Mesenchymal stem cell (in vitro differentiated cells and primary cell): ENCODE data around the gene MECP2.
A peak's percentile ranks its signal among the peaks of the same experiment; 100 is the strongest.

Experiments used
- DNase-seq: peaks from one replicate; pipeline ENCODE4 v3.0.0-alpha.2; 2013
- H2AFZ ChIP-seq: one replicate; pipeline ENCODE4 v1.6.1; 2013; ENCODE audit warnings: low read depth, mild to moderate bottlenecking, control low read depth, inconsistent platforms, low read length, moderate library complexity
- H2AK5ac ChIP-seq: 2 replicates; pipeline ENCODE4 v1.6.1; 2013; ENCODE audit warnings: low read length, moderate library complexity, mild to moderate bottlenecking, inconsistent platforms; ENCODE audit not compliant: severe bottlenecking
- H2BK120ac ChIP-seq: one replicate; pipeline ENCODE4 v1.6.1; 2013; ENCODE audit warnings: low read depth, mild to moderate bottlenecking, inconsistent platforms, low read length, moderate library complexity
- H2BK12ac ChIP-seq, 2 experiments: one replicate each; pipeline ENCODE4 v1.6.1; 2013; ENCODE audit warnings: inconsistent platforms in 2 of 2, low read length in 2 of 2, mild to moderate bottlenecking in 2 of 2, moderate library complexity in 2 of 2, control low read depth in 1 of 2
- H2BK15ac ChIP-seq: one replicate; pipeline ENCODE4 v1.6.1; 2013; ENCODE audit warnings: mild to moderate bottlenecking, low read depth, inconsistent platforms; ENCODE audit not compliant: poor library complexity, severe bottlenecking
- H2BK5ac ChIP-seq: 2 replicates; pipeline ENCODE4 v1.6.1; 2013; ENCODE audit warnings: low read depth, mild to moderate bottlenecking, low read length, control low read depth, inconsistent platforms; ENCODE audit not compliant: poor library complexity, severe bottlenecking
- H3K14ac ChIP-seq, 2 experiments: one replicate each; pipeline ENCODE4 v1.6.1; 2013; ENCODE audit warnings: inconsistent platforms in 2 of 2, low read length in 2 of 2, control low read depth in 1 of 2, mild to moderate bottlenecking in 1 of 2, moderate library complexity in 1 of 2
- H3K18ac ChIP-seq, 2 experiments: one replicate each; pipeline ENCODE4 v1.6.1; 2013; ENCODE audit warnings: inconsistent platforms in 2 of 2, low read length in 2 of 2, control low read depth in 1 of 2, low read depth in 1 of 2, mild to moderate bottlenecking in 1 of 2
- H3K23ac ChIP-seq, 2 experiments: one replicate each; pipeline ENCODE4 v1.6.1; 2013; ENCODE audit warnings: inconsistent platforms in 2 of 2, low read length in 2 of 2, mild to moderate bottlenecking in 2 of 2, moderate library complexity in 2 of 2, control low read depth in 1 of 2
- H3K27ac ChIP-seq: 2 replicates; pipeline ENCODE4 v1.5.1; 2013; ENCODE audit warnings: mild to moderate bottlenecking, moderate library complexity, low read length, control low read depth, inconsistent platforms; ENCODE audit not compliant: poor library complexity, severe bottlenecking
- H3K27me3 ChIP-seq, 2 experiments: 2 replicates each; pipeline versions ENCODE4 v1.6.1 to v1.7.0; 2013; ENCODE audit warnings: low read length in 2 of 2, mild to moderate bottlenecking in 2 of 2, moderate library complexity in 2 of 2, control low read depth in 1 of 2, inconsistent platforms in 1 of 2; ENCODE audit not compliant: control insufficient read depth in 1 of 2, insufficient read depth in 1 of 2
- H3K36me3 ChIP-seq, 2 experiments: 2 replicates each; pipeline versions ENCODE4 v1.6.1 to v1.7.0; 2013; ENCODE audit warnings: low read length in 2 of 2, control low read depth in 1 of 2, inconsistent platforms in 1 of 2, low read depth in 1 of 2, mild to moderate bottlenecking in 1 of 2; ENCODE audit not compliant: insufficient read depth in 2 of 2, control insufficient read depth in 1 of 2
- H3K4ac ChIP-seq, 2 experiments: one replicate each; pipeline ENCODE4 v1.6.1; 2013; ENCODE audit warnings: inconsistent platforms in 2 of 2, low read length in 2 of 2, mild to moderate bottlenecking in 2 of 2, moderate library complexity in 2 of 2, control low read depth in 1 of 2, low read depth in 1 of 2
- H3K4me1 ChIP-seq: 2 replicates; pipeline ENCODE4 v1.6.1; 2013; ENCODE audit warnings: low read depth, low read length, control low read depth; ENCODE audit not compliant: control insufficient read depth, insufficient read depth
- H3K4me2 ChIP-seq: 2 replicates; pipeline ENCODE4 v1.6.1; 2013; ENCODE audit warnings: low read length, mild to moderate bottlenecking, inconsistent platforms; ENCODE audit not compliant: poor library complexity, severe bottlenecking
- H3K4me3 ChIP-seq, 2 experiments: 2 replicates each; pipeline versions ENCODE4 v1.5.1 to v1.7.0; 2013; ENCODE audit warnings: low read length in 2 of 2, mild to moderate bottlenecking in 2 of 2, control low read depth in 1 of 2, low read depth in 1 of 2; ENCODE audit not compliant: insufficient read depth in 1 of 2
- H3K79me1 ChIP-seq: replicated peaks from 2 replicates; pipeline ENCODE4 v1.6.1; 2013; ENCODE audit warnings: mild to moderate bottlenecking, control low read depth, low read length, inconsistent platforms; ENCODE audit not compliant: poor library complexity, severe bottlenecking
- H3K9ac ChIP-seq: 2 replicates; pipeline ENCODE4 v1.7.0; 2013; ENCODE audit warnings: mild to moderate bottlenecking, low read length, moderate library complexity
- H3K9me3 ChIP-seq: 2 replicates; pipeline ENCODE4 v1.7.0; 2013; ENCODE audit warnings: mild to moderate bottlenecking, low read length; ENCODE audit not compliant: control insufficient read depth
- H4K8ac ChIP-seq: one replicate; pipeline ENCODE4 v1.6.1; 2013; ENCODE audit warnings: inconsistent platforms, mild to moderate bottlenecking, low read length, moderate library complexity
- H4K91ac ChIP-seq: one replicate; pipeline ENCODE4 v1.6.1; 2013; ENCODE audit warnings: mild to moderate bottlenecking, low read length, inconsistent platforms
- WGBS: methylation state at CpG from one replicate; pipeline ENCODE4 v1.1.7; 2013; ENCODE audit warnings: mixed read lengths; 5-methylcytosine and 5-hydroxymethylcytosine counted together

The MECP2 gene

DNA sequence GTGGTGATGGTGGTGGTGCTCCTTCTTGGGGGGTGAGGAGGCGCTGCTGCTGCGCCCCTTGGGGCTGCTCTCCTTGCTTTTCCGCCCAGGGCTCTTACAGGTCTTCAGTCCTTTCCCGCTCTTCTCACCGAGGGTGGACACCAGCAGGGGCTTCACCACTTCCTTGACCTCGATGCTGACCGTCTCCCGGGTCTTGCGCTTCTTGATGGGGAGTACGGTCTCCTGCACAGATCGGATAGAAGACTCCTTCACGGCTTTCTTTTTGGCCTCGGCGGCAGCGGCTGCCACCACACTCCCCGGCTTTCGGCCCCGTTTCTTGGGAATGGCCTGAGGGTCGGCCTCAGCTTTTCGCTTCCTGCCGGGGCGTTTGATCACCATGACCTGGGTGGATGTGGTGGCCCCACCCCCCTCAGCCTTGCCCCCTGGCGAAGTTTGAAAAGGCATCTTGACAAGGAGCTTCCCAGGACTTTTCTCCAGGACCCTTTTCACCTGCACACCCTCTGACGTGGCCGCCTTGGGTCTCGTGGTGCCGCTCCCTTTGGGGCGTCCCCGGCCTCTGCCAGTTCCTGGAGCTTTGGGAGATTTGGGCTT is 66.7 kb downstream of the MECP2 start:
- H2BK12ac ChIP-seq = no peak overlapping the region
- H3K4me3 ChIP-seq = no peak overlapping the region
- no peak for DNase-seq
- H4K8ac ChIP-seq = no peak overlapping the region
- H3K9ac ChIP-seq = no peak overlapping the region
- no peak overlapping the region for H2AK5ac ChIP-seq
- H2BK5ac ChIP-seq = no peak overlapping the region
- H4K91ac ChIP-seq = no peak overlapping the region
- H3K4ac ChIP-seq = no peak overlapping the region
- H2AFZ ChIP-seq = no peak overlapping the region
- H2BK15ac ChIP-seq = no peak overlapping the region
- WGBS = 93% methylated on average over 25 of the region's 29 CpGs
- peaks cover 5% of the 10 kb centered on the region for H3K4me1 ChIP-seq
- H3K14ac ChIP-seq = no peak overlapping the region
- H3K9me3 ChIP-seq = no peaks in the 10 kb centered on the region
- peaks cover 58 to 61% of the 10 kb centered on the region in 2 experiments for H3K36me3 ChIP-seq
- no peak overlapping the region for H3K23ac ChIP-seq
- no peak overlapping the region for H2BK120ac ChIP-seq
- H3K27me3 ChIP-seq = peaks cover 0 to 32% of the 10 kb centered on the region in 2 experiments
- peaks cover 21% of the 10 kb centered on the region for H3K79me1 ChIP-seq
- H3K18ac ChIP-seq = no peak overlapping the region
- no peak overlapping the region for H3K27ac ChIP-seq
- H3K4me2 ChIP-seq = no peak overlapping the region

DNA sequence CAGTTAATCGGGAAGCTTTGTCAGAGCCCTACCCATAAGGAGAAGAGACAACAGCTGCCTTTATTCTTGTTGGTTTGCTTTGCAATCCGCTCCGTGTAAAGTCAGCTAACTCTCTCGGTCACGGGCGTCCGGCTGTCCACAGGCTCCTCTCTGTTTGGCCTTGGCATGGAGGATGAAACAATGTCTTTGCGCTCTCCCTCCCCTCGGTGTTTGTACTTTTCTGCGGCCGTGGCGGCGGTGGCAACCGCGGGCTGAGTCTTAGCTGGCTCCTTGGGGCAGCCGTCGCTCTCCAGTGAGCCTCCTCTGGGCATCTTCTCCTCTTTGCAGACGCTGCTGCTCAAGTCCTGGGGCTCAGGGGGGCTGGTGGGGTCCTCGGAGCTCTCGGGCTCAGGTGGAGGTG is 67.3 kb downstream of the MECP2 start:
- Histone ChIP-seq H3K23ac (no peak overlapping the region), H2BK12ac (no peak overlapping the region), H4K91ac (no peak overlapping the region), H3K4me2 (no peak overlapping the region), H3K4ac (no peak overlapping the region), H2AFZ (no peak overlapping the region), H3K27ac (no peak overlapping the region), H3K14ac (no peak overlapping the region), H3K9ac (no peak overlapping the region), H2AK5ac (no peak overlapping the region), H3K4me3 (no peak overlapping the region), H3K9me3 (no peaks in the 10 kb centered on the region), H3K79me1 (peaks cover 21% of the 10 kb centered on the region), H2BK5ac (no peak overlapping the region), H4K8ac (no peak overlapping the region), H3K36me3 (peaks cover 58 to 61% of the 10 kb centered on the region in 2 experiments), H3K27me3 (peaks cover 0 to 37% of the 10 kb centered on the region in 2 experiments), H3K18ac (no peak overlapping the region), H2BK15ac (no peak overlapping the region), H2BK120ac (no peak overlapping the region), H3K4me1 (peaks cover 5% of the 10 kb centered on the region)
- 96% methylated on average over 19 of the region's 20 CpGs for WGBS
- DNase-seq = no peak

DNA sequence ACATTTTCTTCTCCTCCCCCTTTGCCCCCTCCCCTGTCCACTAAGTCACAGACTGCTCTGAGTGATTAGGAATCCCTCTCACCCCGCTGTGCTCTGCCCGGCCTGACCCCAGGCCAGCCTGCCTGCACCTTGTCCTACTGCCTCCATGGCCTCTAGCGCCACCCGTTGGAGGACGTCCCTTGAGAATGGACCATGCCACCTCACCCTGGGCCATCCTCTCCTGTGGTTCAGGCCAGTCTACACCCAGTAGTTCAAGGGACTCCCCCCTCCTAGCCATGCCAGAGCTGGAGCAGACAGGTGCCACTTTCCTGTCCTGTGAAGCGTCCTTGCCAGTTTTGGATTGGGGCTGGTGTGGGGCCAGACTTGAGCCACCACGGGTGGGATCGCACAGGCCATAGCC is 68.1 kb downstream of the MECP2 start:
- no peak overlapping the region for H2BK15ac ChIP-seq
- no peak overlapping the region for H2BK12ac ChIP-seq
- DNase-seq = no peak
- no peak overlapping the region for H3K4ac ChIP-seq
- H3K4me3 ChIP-seq = no peak overlapping the region
- peaks cover 0 to 34% of the 10 kb centered on the region in 2 experiments for H3K27me3 ChIP-seq
- no peak overlapping the region for H2BK5ac ChIP-seq
- no peak overlapping the region for H4K91ac ChIP-seq
- no peaks in the 10 kb centered on the region for H3K9me3 ChIP-seq
- no peak overlapping the region for H4K8ac ChIP-seq
- no peak overlapping the region for H3K4me2 ChIP-seq
- no peak overlapping the region for H3K27ac ChIP-seq
- no peak overlapping the region for H3K23ac ChIP-seq
- no peak overlapping the region for H2AK5ac ChIP-seq
- no peak overlapping the region for H2AFZ ChIP-seq
- H3K14ac ChIP-seq = no peak overlapping the region
- H3K36me3 ChIP-seq = peaks cover 54 to 62% of the 10 kb centered on the region in 2 experiments
- peak overlapping the region in 1 of 2 experiments; percentile 21 for H3K18ac ChIP-seq
- no peak overlapping the region for H2BK120ac ChIP-seq
- no peak overlapping the region for H3K9ac ChIP-seq
- peaks cover 19% of the 10 kb centered on the region for H3K79me1 ChIP-seq
- WGBS = 96% methylated on average over 4 of the region's 8 CpGs
- H3K4me1 ChIP-seq = peaks cover 5% of the 10 kb centered on the region

DNA sequence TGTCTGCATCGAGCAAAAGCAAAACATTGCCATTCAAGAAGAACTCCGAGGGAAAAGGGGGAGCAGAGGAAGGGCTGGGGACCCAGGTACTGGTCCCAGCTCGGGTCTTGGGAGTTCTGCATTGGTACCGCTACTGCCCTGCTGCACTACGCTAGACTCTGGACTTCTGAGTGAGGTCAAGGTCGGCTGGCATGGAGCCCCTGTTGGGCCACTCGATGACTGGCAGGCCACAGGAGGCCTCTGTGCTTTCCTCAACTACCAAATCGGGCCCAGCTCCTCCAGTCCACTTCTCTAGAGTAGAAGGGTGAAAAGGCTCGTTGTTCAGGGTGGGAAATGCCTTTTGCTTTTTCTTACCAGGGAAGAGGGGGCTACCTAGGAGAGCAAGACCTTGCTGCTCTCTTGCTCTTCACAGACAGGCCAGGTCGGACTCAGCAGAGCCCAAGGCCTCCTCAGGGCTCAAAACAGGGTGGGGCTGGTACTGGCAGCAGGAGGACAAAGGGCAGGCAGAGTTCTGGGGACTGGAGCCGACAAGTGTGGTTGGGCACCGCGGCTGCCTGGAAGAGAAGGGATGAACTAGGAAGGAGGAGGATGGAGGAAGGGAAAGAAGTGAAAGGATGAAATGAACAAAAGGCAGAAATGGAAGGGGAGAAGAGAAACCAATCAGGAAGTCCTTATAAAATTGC is 68.9 kb downstream of the MECP2 start:
- Histone ChIP-seq H4K8ac (no peak overlapping the region), H3K36me3 (peaks cover 54 to 67% of the 10 kb centered on the region in 2 experiments), H3K79me1 (peaks cover 24% of the 10 kb centered on the region), H3K23ac (no peak overlapping the region), H3K9me3 (no peaks in the 10 kb centered on the region), H2AFZ (no peak overlapping the region), H3K4me1 (peaks cover 5% of the 10 kb centered on the region), H3K18ac (no peak overlapping the region), H4K91ac (no peak overlapping the region), H3K4ac (no peak overlapping the region), H2BK15ac (no peak overlapping the region), H2BK5ac (no peak overlapping the region), H3K4me3 (no peak overlapping the region), H3K27me3 (peaks cover 0 to 36% of the 10 kb centered on the region in 2 experiments), H2BK120ac (no peak overlapping the region), H3K14ac (no peak overlapping the region), H3K27ac (no peak overlapping the region), H3K4me2 (no peak overlapping the region), H2AK5ac (no peak overlapping the region), H3K9ac (no peak overlapping the region), H2BK12ac (no peak overlapping the region)
- 98% methylated on average over 10 of the region's 13 CpGs for WGBS
- no peak for DNase-seq
